ENCODE data around the gene ZNF836. TPM values are rescaled to one million over a fixed set of nuclear protein-coding genes. Genes with fewer than 3 reads are reported as not detected.
A peak's percentile ranks its signal among the peaks of the same experiment; 100 is the strongest.

ZNF836 gene
- total RNA-seq, 1 donor from 2014 or later: 15.9 TPM

DNA sequence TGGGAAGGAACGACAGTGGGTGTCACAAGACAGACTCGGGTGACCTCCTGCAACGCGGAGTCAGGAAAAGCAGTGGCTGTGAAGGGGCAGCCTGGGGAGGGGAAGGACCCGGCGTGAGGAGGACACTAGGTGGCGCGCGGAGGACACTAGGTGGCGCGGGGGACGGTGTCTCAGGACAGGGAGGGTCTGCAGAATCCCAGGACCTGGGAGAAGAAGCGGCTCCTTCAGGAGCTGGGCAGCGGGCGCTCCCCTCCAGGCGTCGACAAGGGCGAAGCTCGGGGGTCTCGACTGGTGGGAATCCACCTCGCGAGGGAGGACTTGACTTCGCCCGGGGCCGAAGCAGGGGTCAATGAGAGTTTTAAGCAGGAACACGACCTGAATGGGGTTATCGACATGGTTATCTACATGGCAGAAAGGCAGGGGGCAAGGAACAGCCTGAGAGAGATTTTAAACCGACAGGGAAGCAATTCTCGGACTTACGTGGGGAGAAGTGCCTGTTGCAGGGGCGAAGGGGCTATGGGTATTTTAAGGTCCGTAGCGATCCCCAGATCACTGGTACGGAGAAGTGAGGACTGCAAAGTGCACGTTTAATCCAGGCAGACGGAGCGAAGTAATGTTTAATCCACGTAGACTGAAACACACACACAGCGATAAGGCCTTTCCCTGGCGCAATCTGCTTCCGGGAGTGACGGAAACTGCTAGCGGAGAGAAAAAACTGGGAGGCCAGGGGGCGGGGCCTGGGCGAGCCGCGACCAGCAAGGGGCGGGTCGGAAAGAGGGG lies 32.0 kb downstream of the ZNF836 start, which contains the start of gene ZNF616:
TSS of gene ZNF616 (minus strand) at position 687 of the 780 bp plus-strand sequence. CDS start 9,426 bp downstream, outside the sequence.
- Histone ChIP-seq H3K27me3 (ENCODE audit: low read depth) (no peaks in the 10 kb centered on the region), H3K9me3 (peaks cover 4% of the 10 kb centered on the region), H3K4me3 (peak within 1 kb of the TSS; percentile 98), H3K27ac (peak within 1 kb of the TSS; percentile 95), H3K4me1 (peaks cover 23% of the 10 kb centered on the region), H3K36me3 (no peaks in the 10 kb centered on the region)
- DNase-seq (peak; percentile 97), ATAC-seq (peak; percentile 96 to 100)
- TF ChIP-seq, protein P1, sequence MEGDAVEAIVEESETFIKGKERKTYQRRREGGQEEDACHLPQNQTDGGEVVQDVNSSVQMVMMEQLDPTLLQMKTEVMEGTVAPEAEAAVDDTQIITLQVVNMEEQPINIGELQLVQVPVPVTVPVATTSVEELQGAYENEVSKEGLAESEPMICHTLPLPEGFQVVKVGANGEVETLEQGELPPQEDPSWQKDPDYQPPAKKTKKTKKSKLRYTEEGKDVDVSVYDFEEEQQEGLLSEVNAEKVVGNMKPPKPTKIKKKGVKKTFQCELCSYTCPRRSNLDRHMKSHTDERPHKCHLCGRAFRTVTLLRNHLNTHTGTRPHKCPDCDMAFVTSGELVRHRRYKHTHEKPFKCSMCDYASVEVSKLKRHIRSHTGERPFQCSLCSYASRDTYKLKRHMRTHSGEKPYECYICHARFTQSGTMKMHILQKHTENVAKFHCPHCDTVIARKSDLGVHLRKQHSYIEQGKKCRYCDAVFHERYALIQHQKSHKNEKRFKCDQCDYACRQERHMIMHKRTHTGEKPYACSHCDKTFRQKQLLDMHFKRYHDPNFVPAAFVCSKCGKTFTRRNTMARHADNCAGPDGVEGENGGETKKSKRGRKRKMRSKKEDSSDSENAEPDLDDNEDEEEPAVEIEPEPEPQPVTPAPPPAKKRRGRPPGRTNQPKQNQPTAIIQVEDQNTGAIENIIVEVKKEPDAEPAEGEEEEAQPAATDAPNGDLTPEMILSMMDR (IDR thresholded peaks at IDR 0.05): peak; percentile 82
- intact Hi-C loops (cut with DNase I): loop anchor here (10.0 kb wide), 1 partner anchor 95 kb away; no protein-coding TSS in a partner anchor

DNA sequence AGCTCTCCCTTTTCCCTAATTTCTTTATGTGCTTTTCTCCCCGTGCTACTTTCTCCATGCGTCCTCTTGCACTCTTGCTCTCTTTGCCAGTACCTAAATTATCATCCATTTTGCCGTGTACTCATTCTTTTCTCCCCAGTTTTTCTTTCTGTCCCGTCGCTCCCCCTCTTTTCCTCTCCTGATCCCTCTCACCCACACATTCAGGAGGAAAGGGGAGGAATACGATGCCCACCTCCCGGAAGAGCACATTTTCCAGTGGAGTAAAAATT lies 32.5 kb downstream of the ZNF836 start:
- intact Hi-C loops (cut with DNase I): loop anchor here (10.0 kb wide), 1 partner anchor 96 kb away; no protein-coding TSS in a partner anchor

DNA sequence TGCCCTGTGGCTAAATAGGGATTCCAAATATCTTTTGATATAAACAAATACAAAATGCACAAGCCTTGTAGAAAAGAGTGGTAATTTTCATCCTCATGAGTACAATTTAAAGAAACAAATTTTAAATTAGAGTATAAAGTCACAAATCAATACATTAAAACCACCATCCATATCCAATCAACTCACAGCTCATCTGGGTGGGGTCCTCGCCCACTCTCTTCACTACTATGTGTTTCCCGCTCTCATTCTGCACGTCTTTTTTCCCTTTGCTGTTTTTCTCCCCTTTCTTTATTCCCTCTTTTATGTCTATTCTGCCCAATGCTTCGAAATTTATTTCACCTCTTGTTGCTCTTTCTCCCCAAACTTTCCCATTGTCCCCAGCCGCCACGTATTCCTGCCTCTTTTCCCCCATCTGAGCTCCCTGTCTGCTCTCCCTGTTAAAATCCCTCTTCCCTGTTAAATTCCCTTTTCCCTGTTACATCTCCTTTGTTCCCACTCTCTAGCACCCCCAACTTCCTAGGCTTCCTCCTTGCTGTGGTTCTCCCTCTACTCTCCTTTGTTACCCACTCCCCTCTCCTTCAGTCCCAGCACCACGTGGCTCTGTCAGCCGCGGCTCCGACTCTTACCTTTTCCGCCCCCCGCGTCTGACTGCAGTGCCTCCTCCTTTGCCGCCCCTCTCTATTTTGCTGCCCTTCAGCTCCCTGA lies 33.0 kb downstream of the ZNF836 start:
- intact Hi-C loops (cut with DNase I): loop anchor here (10.0 kb wide), 1 partner anchor 96 kb away; no protein-coding TSS in a partner anchor
- Histone ChIP-seq H3K36me3 (no peaks in the 10 kb centered on the region), H3K27me3 (ENCODE audit: low read depth) (no peaks in the 10 kb centered on the region), H3K4me1 (peaks cover 23% of the 10 kb centered on the region), H3K9me3 (peaks cover 6% of the 10 kb centered on the region), H3K4me3 (peak overlapping the region; percentile 98), H3K27ac (peak overlapping the region; percentile 95)
- DNase-seq (no peak), ATAC-seq (peak in 1 of 2 donors; percentile 21)
- TF ChIP-seq, protein P1 (IDR thresholded peaks at IDR 0.05): no peak

More for the DNA sequence above, 32.5 kb downstream of the ZNF836 start:
- Histone ChIP-seq H3K27ac (peak overlapping the region; percentile 95), H3K4me1 (peaks cover 23% of the 10 kb centered on the region), H3K36me3 (no peaks in the 10 kb centered on the region), H3K4me3 (peak overlapping the region; percentile 98), H3K9me3 (peaks cover 4% of the 10 kb centered on the region), H3K27me3 (ENCODE audit: low read depth) (no peaks in the 10 kb centered on the region)
- DNase-seq (no peak), ATAC-seq (no peak)
- TF ChIP-seq, protein P1 (IDR thresholded peaks at IDR 0.05): no peak

DNA sequence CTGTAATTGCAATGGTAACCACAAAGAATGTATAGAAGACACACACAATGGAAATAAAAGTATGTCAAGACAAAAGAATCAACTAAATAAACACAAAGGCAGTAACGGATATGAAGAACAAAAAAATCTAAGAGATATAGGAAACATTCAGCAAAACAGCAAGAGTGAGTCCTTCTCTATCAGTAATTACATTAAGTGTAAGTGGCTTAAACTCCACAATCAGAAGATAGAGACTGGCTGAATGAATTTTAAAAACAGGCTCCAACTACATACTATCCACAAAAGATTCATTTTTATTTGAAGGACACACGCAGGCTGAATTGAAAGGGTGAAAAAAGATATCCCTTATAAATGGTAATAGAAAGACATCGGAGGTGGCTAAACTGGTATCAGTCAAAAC lies 51.1 kb downstream of the ZNF836 start:
- Histone ChIP-seq H3K36me3 (peaks cover 56% of the 10 kb centered on the region), H3K4me1 (no peaks in the 10 kb centered on the region), H3K4me3 (no peak overlapping the region), H3K27ac (no peak overlapping the region), H3K9me3 (peaks cover 99% of the 10 kb centered on the region), H3K27me3 (ENCODE audit: low read depth) (no peaks in the 10 kb centered on the region)
- intact Hi-C loops (cut with DNase I): no loop called here
- TF ChIP-seq, protein P1 (IDR thresholded peaks at IDR 0.05): no peak
- DNase-seq (no peak), ATAC-seq (no peak)

DNA sequence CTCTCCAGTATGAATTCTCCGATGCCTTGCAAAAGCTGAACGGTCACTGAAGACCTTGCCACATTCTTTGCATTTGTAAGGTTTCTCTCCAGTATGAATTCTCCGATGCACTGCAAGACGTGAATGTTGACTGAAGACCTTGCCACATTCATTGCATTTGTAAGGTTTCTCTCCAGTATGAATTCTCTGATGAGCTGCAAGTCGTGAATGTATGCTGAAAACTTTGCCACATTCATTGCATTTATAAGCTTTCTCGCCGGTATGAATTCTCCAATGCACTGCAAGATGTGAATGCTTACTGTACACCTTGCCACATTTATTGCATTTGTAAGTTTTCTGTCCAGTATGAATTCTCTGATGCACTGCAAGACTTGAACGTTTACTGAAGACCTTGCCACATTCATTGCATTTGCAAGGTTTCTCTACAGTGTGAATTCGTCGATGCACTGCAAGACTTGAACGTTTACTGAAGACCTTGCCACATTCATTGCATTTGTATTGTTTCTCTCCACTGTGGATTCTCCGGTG lies 55.8 kb downstream of the ZNF836 start:
- Histone ChIP-seq H3K36me3 (peaks cover 13% of the 10 kb centered on the region), H3K4me3 (no peak overlapping the region), H3K27me3 (ENCODE audit: low read depth) (no peaks in the 10 kb centered on the region), H3K27ac (no peak overlapping the region), H3K4me1 (no peaks in the 10 kb centered on the region), H3K9me3 (peaks cover 100% of the 10 kb centered on the region)
- ATAC-seq (no peak), DNase-seq (no peak)
- intact Hi-C loops (cut with DNase I): no loop called here
- TF ChIP-seq, protein P1 (IDR thresholded peaks at IDR 0.05): no peak
